K562 (cell line): ENCODE results near the gene TMEM217. TPM values are rescaled to one million over a fixed set of nuclear protein-coding genes. Genes with fewer than 3 reads are reported as not detected.

Source experiments
- ETS2 ChIP-seq: IDR thresholded peaks from 2 replicates; pipeline ENCODE4 v1.6.1; 2016; ENCODE audit warnings: borderline replicate concordance, missing genetic modification characterization, mild to moderate bottlenecking, moderate library complexity, missing compliant biosample characterization; ENCODE audit not compliant: poor library complexity, severe bottlenecking
- HDAC8 ChIP-seq: fragments of 450-650 bp; IDR thresholded peaks from 2 replicates; pipeline ENCODE4 v1.6.1; 2016; ENCODE audit warnings: mild to moderate bottlenecking, missing genetic modification characterization, moderate library complexity, missing compliant biosample characterization
- MGA ChIP-seq: fragments of 450-650 bp; IDR thresholded peaks from 2 replicates; pipeline ENCODE4 v1.6.1; 2016; ENCODE audit warnings: mild to moderate bottlenecking, moderate library complexity
- SAFB2 ChIP-seq: fragments of 200-400 bp; formaldehyde crosslinking; IDR thresholded peaks from 2 replicates; pipeline ENCODE4 v1.6.1; 2018; ENCODE audit warnings: borderline replicate concordance, low read length, low read depth, moderate library complexity; ENCODE audit not compliant: severe bottlenecking
- SIRT6 ChIP-seq: IDR thresholded peaks from one replicate; pipeline ENCODE4 v1.6.1; 2012; ENCODE audit warnings: low read depth, mild to moderate bottlenecking, control low read depth, inconsistent platforms, low read length, moderate library complexity
- TCF15 ChIP-seq: fragments of 250-450 bp; sonication (Bioruptor Pico); IDR thresholded peaks from 2 replicates; pipeline ENCODE4 v1.8.0; 2022; ENCODE audit warnings: moderate library complexity, mild to moderate bottlenecking, inconsistent platforms
- XRCC3 ChIP-seq: fragments of 450-650 bp; IDR thresholded peaks from 2 replicates; pipeline ENCODE4 v1.6.1; 2017; ENCODE audit warnings: mild to moderate bottlenecking, moderate library complexity
- ZC3H11A ChIP-seq: IDR thresholded peaks from 2 replicates; pipeline ENCODE4 v1.6.1; 2012; ENCODE audit warnings: low read depth, low read length, improper control_type of control experiment
- ZNF280A ChIP-seq: fragments of 450-650 bp; IDR thresholded peaks from 2 replicates; pipeline ENCODE4 v1.6.1; 2018; ENCODE audit warnings: mild to moderate bottlenecking, low read depth; ENCODE audit not compliant: partially characterized antibody
- ZNF282 ChIP-seq: sonication (generic); formaldehyde crosslinking; IDR thresholded peaks from 2 replicates; pipeline ENCODE4 v1.8.1; 2023; ENCODE audit warnings: missing genetic modification reagents
- ZNF75A ChIP-seq: fragments of 450-650 bp; formaldehyde crosslinking; IDR thresholded peaks from 2 replicates; pipeline ENCODE4 v1.4.0; 2020; ENCODE audit warnings: mild to moderate bottlenecking
- polyA plus RNA-seq, 8 experiments: library from polyadenylated mRNA; depleted of rRNA in 4 of 8; stranded (reverse) in 5 of 8; unstranded in 3 of 8; fragments of >200 nt; fragmentation: Nextera tagmentation in 2 of 8; fragmentation: Illumina TruSeq in 1 of 8; extraction: Ambion mirVana in 2 of 8; extraction: Trizol in 1 of 8; gene quantifications; 2 replicates each; pipeline versions ENCODE4 v1.2.1 to v1.2.3, GENCODE V29; 2011 to 2014; ENCODE audit warnings: inconsistent platforms in 1 of 8, missing spikeins in 1 of 8
- total RNA-seq, 7 experiments: library from RNA; depleted of rRNA in 6 of 7; stranded (reverse); fragments of >200 nt in 6 of 7; fragmentation: Illumina TruSeq in 2 of 7; extraction: Trizol in 2 of 7; gene quantifications; 2 replicates each; pipeline versions ENCODE4 v1.2.1 to v1.2.3, GENCODE V29; 2011 to 2021; ENCODE audit warnings: low replicate concordance in 1 of 7

The TMEM217 gene
- total and polyA plus RNA-seq, 9 of the 15 experiments (the other 6 are each of a cell fraction or from before 2014, with no cell fraction given), result 1.3 to 8.0 (median 1.9) TPM

- TF ChIP-seq MGA (no peak), ZC3H11A (no peak), SAFB2 (no peak), HDAC8 (tag) (no peak), TCF15 (CRISPR knock-in tag) (no peak), ZNF282 (CRISPR knock-in tag) (no peak), ETS2 (no peak), SIRT6 (no peak), XRCC3 (no peak), ZNF75A (CRISPR knock-in tag) (no peak), ZNF280A (no peak)
Observed at GRCh38 chr6:37170273-37171200, 87.4 kb downstream of the TMEM217 start (continued).
